RWPE1 (cell line): ENCODE results near the gene ALG13.

ENCODE experiments used
- CTCF ChIA-PET: fragments of 350-600 bp; sonication (Branson Sonifier 250); formaldehyde crosslinking; extraction: SDS; loops from one replicate; lab custom pipeline; 2021; lab: Yijun Ruan, JAX
- POLR2A ChIA-PET: fragments of 400-600 bp; formaldehyde crosslinking; extraction: SDS; loops from one replicate; lab custom pipeline; 2020; ENCODE audit warnings: antibody characterized with exemption; ENCODE audit not compliant: low non-redundant PET; lab: Yijun Ruan, JAX
- DNase-seq: peaks from one replicate; pipeline ENCODE4 v3.0.0; 2012; ENCODE audit warnings: low spot score
- H3K27ac ChIP-seq: fragments of 450-650 bp; 2 replicates; pipeline ENCODE4 v1.5.1; 2017
- CTCF ChIP-seq: fragments of 450-650 bp; conservative IDR thresholded peaks from 2 replicates; pipeline ENCODE4 v1.5.1; 2017; ENCODE audit warnings: low read depth, mild to moderate bottlenecking

Gene ALG13

GRCh38 chrX:111742018-111742417 is 61.0 kb downstream of the ALG13 start:
- ChIA-PET POLR2A (no interaction called here), CTCF (no interaction called here)
- no peak for DNase-seq
- H3K27ac ChIP-seq: no peak overlapping the region
- no peak for TF ChIP-seq CTCF

DNA sequence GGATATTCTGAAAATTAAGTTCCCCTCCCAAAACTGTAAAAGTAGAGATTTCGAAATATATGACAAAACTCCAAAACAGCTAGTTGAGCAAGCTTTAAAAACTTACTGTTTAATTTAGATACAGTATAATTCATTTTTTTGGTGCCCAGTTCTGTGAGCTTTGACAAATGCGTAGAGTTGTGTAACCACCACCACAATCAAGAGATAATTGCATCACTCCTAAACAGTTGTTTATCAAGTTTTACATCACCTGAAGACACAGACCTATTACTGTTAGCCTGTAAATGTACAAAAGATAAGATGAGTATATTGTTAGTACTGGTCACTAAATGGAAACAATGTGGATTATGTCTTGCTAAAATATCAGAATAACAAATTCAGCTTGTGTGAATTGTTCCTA is 62.3 kb downstream of the ALG13 start:
- ChIA-PET CTCF (interaction anchor here (0.7 kb wide), 1 partner anchor 1198 kb away, joined by 3 read pairs; no protein-coding TSS in a partner anchor), POLR2A (no interaction called here)
- TF ChIP-seq CTCF: no peak
- H3K27ac ChIP-seq: no peak overlapping the region
- no peak for DNase-seq

DNA sequence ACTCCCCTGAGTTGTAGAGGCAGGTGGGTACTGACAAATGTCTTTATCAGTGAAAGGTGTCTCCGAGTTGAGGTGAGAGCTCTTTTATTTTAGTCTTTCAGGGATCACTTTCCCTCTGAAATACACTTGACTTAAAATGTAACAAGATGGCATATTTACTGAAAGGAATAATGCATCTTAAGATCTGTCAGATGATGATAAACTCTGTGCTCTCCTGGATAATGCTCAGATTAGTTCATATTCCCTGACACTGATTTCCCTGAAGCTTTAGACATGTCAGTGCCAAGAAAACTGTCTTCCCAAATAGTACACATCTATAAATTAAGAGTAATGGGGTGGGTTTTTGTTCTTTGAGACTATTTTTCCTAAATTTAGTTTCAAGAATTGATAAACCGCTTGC is 75.5 kb downstream of the ALG13 start:
- CTCF ChIA-PET: no interaction called here
- POLR2A ChIA-PET: no interaction called here

GRCh38 chrX:111759686-111760085 is 78.7 kb downstream of the ALG13 start:
- DNase-seq: no peak
- POLR2A ChIA-PET: no interaction called here
- no peak overlapping the region for H3K27ac ChIP-seq
- no peak for TF ChIP-seq CTCF
- CTCF ChIA-PET: interaction anchor here (0.9 kb wide), 1 partner anchor 269 kb away, joined by 4 read pairs; no protein-coding TSS in a partner anchor

More for the DNA sequence above, 75.5 kb downstream of the ALG13 start:
- DNase-seq: no peak
- H3K27ac ChIP-seq: no peak overlapping the region
- no peak for TF ChIP-seq CTCF

GRCh38 chrX:111761578-111762135 is 80.7 kb downstream of the ALG13 start:
- no peak overlapping the region for H3K27ac ChIP-seq
- TF ChIP-seq CTCF: no peak
- ChIA-PET POLR2A (no interaction called here), CTCF (no interaction called here)
- DNase-seq: no peak

GRCh38 chrX:111778591-111778990 is 97.6 kb downstream of the ALG13 start:
- no peak for TF ChIP-seq CTCF
- DNase-seq: no peak
- POLR2A ChIA-PET: no interaction called here
- CTCF ChIA-PET: no interaction called here
- H3K27ac ChIP-seq: no peak overlapping the region

DNA sequence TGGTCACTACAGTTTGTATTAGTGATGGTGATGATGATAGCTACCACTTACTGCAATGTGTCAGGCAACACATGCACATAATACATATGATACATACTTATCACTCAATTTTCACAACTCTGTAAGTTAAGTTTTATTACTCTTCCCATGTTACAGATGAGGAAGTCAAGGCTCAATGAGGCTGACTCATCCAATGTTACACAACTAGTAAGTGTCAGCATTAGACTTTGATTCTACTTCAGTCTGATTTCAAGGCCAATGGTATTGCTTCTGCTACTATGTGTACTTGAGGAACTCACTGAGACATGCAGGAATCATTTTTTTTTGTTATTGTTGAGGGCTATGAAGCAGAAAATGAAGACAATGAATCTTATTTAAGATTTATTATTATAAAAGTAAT is 98.6 kb downstream of the ALG13 start:
- POLR2A ChIA-PET: no interaction called here
- CTCF ChIA-PET: no interaction called here
- no peak for TF ChIP-seq CTCF

More for the DNA sequence above, 98.6 kb downstream of the ALG13 start:
- DNase-seq: no peak
- no peak overlapping the region for H3K27ac ChIP-seq
